ENCODE measurements around the gene CRIP3. TPM values are rescaled to one million over a fixed set of nuclear protein-coding genes. Genes with fewer than 3 reads are reported as not detected.

CRIP3 gene
- total and polyA plus RNA-seq, 10 of the 15 experiments (the other 5 are each of a cell fraction or from before 2014, with no cell fraction given): 1.5 to 9.2 (median 2.2) TPM

- Histone ChIP-seq H3K27ac (ENCODE audit: control insufficient read depth, insufficient read depth) (no peak overlapping the region), H2AFZ (ENCODE audit: control insufficient read depth, low read depth, low read length) (no peak overlapping the region), H3K4me1 (ENCODE audit: control insufficient read depth, insufficient read depth, low read length) (peaks cover under 1% of the 10 kb centered on the region; the same call in 1 of the 2 replicates), H3K36me3 (ENCODE audit: control insufficient read depth in 2 of 2, insufficient read depth in 2 of 2, low read length in 1 of 2) (peaks cover 0 to 14% of the 10 kb centered on the region in 2 experiments; a peak in 3 of 4 replicates), H3K79me2 (ENCODE audit: control insufficient read depth, insufficient read depth, low read length) (no peaks in the 10 kb centered on the region), H3K9me3 (replicated peaks; ENCODE audit: control insufficient read depth, insufficient read depth, low read length) (no peaks in the 10 kb centered on the region), H3K4me3 (no peak overlapping the region), H3K4me2 (ENCODE audit: control insufficient read depth, insufficient read depth) (no peak overlapping the region), H3K9ac (ENCODE audit: control insufficient read depth, insufficient read depth, low read length) (no peak overlapping the region), H3K27me3 (replicated peaks in 1 of 2; ENCODE audit: control insufficient read depth in 2 of 2, insufficient read depth in 2 of 2, low read length in 1 of 2) (no peaks in the 10 kb centered on the region), H4K20me1 (ENCODE audit: control insufficient read depth, insufficient read depth) (no peaks in the 10 kb centered on the region)
- TF ChIP-seq POLR2AphosphoS5 (IDR thresholded peaks at IDR 0.05; ENCODE audit: low read length): no peak
- ChIA-PET SMC1A (ENCODE audit: uncharacterized antibody, unreplicated experiment) (no interaction called here), POLR2A (no interaction called here), CTCF (no interaction called here), RAD21 (ENCODE audit: unreplicated experiment) (no interaction called here)
- intact Hi-C loops (cut with micrococcal nuclease; ENCODE audit: unreplicated experiment): no loop called here
- WGBS (ENCODE audit: insufficient coverage, insufficient replicate concordance, low lambda C conversion rate, missing lambda C conversion rate): 48% methylated on average over 4 of the region's 4 CpGs
- DNase-seq (ENCODE audit: low read depth, low spot score): no peak
- in situ Hi-C loops (cut with MboI): no loop called here
- no peak for FAIRE-seq
- BruUV-seq (replicated peaks): no TSS peak
- no peak for ATAC-seq
These were observed 23.3 kb upstream of the CRIP3 start for GRCh38 chr6:43331891-43332290.

- peaks cover 0 to 12% of the 10 kb centered on the region in 2 experiments; a peak in 3 of 4 replicates for H3K36me3 ChIP-seq (ENCODE audit: control insufficient read depth in 2 of 2, insufficient read depth in 2 of 2, low read length in 1 of 2)
- no TSS peak for BruUV-seq (replicated peaks)
- ChIA-PET RAD21 (ENCODE audit: unreplicated experiment) (no interaction called here), CTCF (no interaction called here), POLR2A (interaction anchor here (0.8 kb wide), 1 partner anchor 13 kb away, joined by 3 read pairs; no protein-coding TSS in a partner anchor), SMC1A (ENCODE audit: uncharacterized antibody, unreplicated experiment) (interaction anchor here (1.2 kb wide), 1 partner anchor 17 kb away, joined by 3 read pairs; no protein-coding TSS in a partner anchor)
- no peaks in the 10 kb centered on the region for H4K20me1 ChIP-seq (ENCODE audit: control insufficient read depth, insufficient read depth)
- intact Hi-C loops (cut with micrococcal nuclease; ENCODE audit: unreplicated experiment): no loop called here
- no peaks in the 10 kb centered on the region for H3K79me2 ChIP-seq (ENCODE audit: control insufficient read depth, insufficient read depth, low read length)
- WGBS (ENCODE audit: insufficient coverage, insufficient replicate concordance, low lambda C conversion rate, missing lambda C conversion rate): 42% methylated on average over 1 of the region's 1 CpG
- no peak overlapping the region for H3K4me3 ChIP-seq
- H3K9me3 ChIP-seq (replicated peaks; ENCODE audit: control insufficient read depth, insufficient read depth, low read length): no peaks in the 10 kb centered on the region
- no peak overlapping the region for H3K27ac ChIP-seq (ENCODE audit: control insufficient read depth, insufficient read depth)
- no peak overlapping the region for H3K4me2 ChIP-seq (ENCODE audit: control insufficient read depth, insufficient read depth)
- no peak overlapping the region for H3K9ac ChIP-seq (ENCODE audit: control insufficient read depth, insufficient read depth, low read length)
- no peak overlapping the region for H2AFZ ChIP-seq (ENCODE audit: control insufficient read depth, low read depth, low read length)
- ATAC-seq (no peak), FAIRE-seq (no peak), DNase-seq (ENCODE audit: low read depth, low spot score) (no peak)
- no peaks in the 10 kb centered on the region for H3K27me3 ChIP-seq (replicated peaks in 1 of 2; ENCODE audit: control insufficient read depth in 2 of 2, insufficient read depth in 2 of 2, low read length in 1 of 2)
- no peaks in the 10 kb centered on the region for H3K4me1 ChIP-seq (ENCODE audit: control insufficient read depth, insufficient read depth, low read length)
- in situ Hi-C loops (cut with MboI): no loop called here
- TF ChIP-seq MTA2 (IDR thresholded peaks at IDR 0.05; ENCODE audit: low read depth): no peak
- no peak for TF ChIP-seq E2F8 (IDR thresholded peaks at IDR 0.05; ENCODE audit: low read depth, partially characterized antibody)
- no peak for TF ChIP-seq FOS (IDR thresholded peaks at IDR 0.05; ENCODE audit: borderline replicate concordance, extremely low read depth, insufficient read length)
- no peak for TF ChIP-seq CHD2 (IDR thresholded peaks at IDR 0.05; ENCODE audit: borderline replicate concordance, low read depth, low read length)
- TF ChIP-seq HCFC1 (IDR thresholded peaks at IDR 0.05; ENCODE audit: low read length): no peak
- no peak for TF ChIP-seq CHD1 (IDR thresholded peaks at IDR 0.05; ENCODE audit: low read depth, low read length)
- TF ChIP-seq RUNX3 (IDR thresholded peaks at IDR 0.05; ENCODE audit: low read length): no peak
- no peak for TF ChIP-seq NFIC (IDR thresholded peaks at IDR 0.05; ENCODE audit: low read depth, low read length)
- no peak for TF ChIP-seq MEF2A (IDR thresholded peaks at IDR 0.05; ENCODE audit: insufficient read depth, low read depth, low read length)
- TF ChIP-seq MLLT1 (IDR thresholded peaks at IDR 0.05): no peak
- no peak for TF ChIP-seq ZNF207 (IDR thresholded peaks at IDR 0.05; ENCODE audit: borderline replicate concordance)
- TF ChIP-seq HDAC6 (IDR thresholded peaks at IDR 0.05; ENCODE audit: unreplicated experiment): no peak
These were observed 22.8 kb upstream of the CRIP3 start for GRCh38 chr6:43331470-43331869.
